ENCODE results near the gene ASCC1.

DNA sequence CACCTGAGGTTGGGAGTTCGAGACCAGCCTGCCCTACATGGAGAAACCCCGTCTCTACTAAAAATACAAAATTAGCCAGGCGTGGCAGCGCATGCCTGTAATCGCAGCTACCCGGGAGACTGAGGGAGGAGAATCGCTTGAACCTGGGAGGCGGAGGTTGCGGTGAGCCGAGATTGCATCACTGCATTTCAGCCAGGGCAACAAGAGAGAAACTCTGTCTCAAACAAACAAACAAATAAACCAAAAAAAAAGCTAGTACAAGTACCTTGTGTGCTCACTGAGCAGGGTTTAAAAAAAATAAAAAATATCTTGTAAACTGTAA lies 116.5 kb downstream of the ASCC1 start:
- TF ChIP-seq, protein P1, sequence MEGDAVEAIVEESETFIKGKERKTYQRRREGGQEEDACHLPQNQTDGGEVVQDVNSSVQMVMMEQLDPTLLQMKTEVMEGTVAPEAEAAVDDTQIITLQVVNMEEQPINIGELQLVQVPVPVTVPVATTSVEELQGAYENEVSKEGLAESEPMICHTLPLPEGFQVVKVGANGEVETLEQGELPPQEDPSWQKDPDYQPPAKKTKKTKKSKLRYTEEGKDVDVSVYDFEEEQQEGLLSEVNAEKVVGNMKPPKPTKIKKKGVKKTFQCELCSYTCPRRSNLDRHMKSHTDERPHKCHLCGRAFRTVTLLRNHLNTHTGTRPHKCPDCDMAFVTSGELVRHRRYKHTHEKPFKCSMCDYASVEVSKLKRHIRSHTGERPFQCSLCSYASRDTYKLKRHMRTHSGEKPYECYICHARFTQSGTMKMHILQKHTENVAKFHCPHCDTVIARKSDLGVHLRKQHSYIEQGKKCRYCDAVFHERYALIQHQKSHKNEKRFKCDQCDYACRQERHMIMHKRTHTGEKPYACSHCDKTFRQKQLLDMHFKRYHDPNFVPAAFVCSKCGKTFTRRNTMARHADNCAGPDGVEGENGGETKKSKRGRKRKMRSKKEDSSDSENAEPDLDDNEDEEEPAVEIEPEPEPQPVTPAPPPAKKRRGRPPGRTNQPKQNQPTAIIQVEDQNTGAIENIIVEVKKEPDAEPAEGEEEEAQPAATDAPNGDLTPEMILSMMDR (IDR thresholded peaks at IDR 0.05; ENCODE audit: poor library complexity): no peak
- TF ChIP-seq EZH2 (IDR thresholded peaks at IDR 0.05; ENCODE audit: borderline replicate concordance): no peak
